Epithelial cell of prostate (primary cell): ENCODE results near the gene ADK.
"Not testable (repeated sequence)": the region's sequence is repeated elsewhere in the genome, so short reads cannot be mapped to it uniquely, and the experiment has no call there.

Experiments
- DNase-seq: peaks from one replicate; pipeline ENCODE4 v3.0.0-alpha.2; 2011; ENCODE audit warnings: low read depth, low spot score
- H3K27ac ChIP-seq: fragments of 450-650 bp; 2 replicates; pipeline ENCODE4 v1.5.1; 2017; ENCODE audit warnings: mild to moderate bottlenecking

The ADK gene

DNA sequence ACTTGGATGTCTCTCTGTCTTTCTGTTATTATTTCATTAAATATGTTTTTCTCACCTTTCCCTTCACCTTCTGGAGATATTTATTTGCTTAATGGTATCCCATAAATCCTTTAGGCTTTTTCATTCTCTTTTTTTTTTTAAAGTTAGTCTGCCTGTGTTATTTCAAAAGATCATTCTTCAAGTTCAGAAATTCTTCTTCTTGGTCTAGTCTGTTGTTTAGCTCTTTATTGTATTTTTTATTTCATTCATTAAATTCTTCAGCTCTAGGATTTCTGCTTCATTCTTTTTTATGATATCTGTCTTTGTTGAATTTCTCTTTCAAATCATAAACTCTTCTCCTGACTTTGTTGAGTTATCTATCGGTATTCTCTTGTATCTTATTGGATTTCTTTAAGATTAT, 363.3 kb downstream of the ADK start:
- H3K27ac ChIP-seq, result no peak overlapping the region
- DNase-seq, result no peak

DNA sequence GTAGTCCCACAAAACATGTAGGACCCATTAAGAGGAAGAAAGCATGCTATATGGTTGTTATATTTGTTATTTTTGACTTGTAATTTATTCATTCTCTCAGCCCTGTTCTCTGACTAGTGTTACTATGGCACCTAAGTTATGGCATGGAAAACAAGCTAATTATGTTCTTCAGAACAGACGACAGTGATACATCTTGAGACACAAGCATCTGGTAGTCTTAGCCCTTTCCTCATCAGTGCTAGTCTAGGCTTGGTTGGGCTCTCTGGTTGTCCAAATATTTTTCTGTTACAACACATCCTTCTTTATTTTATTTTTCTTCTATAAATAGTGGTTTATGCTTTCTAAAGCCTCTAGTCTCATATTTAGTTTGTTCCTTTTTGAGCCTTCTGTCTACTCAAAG, 367.0 kb downstream of the ADK start:
- no peak for DNase-seq
- H3K27ac ChIP-seq, result no peak overlapping the region

DNA sequence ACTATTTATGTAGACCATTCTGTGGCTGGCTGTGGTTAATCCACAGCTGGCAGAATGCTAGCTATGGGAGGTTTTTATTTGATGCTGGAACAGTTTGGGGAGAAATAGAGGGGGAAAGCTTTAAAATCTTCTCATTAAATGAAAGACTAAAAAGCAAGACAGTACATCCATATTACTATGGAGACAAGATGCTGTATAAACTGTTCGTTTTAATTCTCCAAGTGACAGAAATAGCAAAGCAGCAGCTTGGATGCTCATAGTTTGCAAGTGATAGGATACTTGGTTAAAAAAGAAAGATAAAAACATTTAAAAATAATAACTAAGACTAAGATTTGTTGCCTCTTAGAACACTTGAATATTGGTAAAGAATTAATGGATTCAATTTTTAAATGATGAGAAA, 370.5 kb downstream of the ADK start:
- no peak overlapping the region for H3K27ac ChIP-seq
- DNase-seq, result no peak

DNA sequence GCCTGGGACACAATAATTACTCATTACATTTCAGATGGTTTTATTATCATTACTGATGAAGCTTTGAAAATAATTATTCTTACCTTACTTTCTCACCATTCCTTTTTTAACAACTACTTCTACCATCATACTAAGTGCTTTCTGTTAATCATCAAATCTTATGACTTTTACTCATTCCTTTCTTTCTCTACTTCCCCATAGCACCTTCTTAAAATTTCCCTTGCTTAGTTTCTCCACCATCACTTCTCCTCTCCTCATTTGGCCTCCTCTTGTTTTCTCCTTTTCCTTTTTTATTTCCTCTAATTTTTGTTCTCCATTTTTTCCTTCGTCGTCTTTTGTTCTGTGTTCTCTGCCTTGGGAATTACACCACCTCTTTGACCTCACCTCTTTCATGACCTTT, 372.2 kb downstream of the ADK start:
- no peak for DNase-seq
- no peak overlapping the region for H3K27ac ChIP-seq

DNA sequence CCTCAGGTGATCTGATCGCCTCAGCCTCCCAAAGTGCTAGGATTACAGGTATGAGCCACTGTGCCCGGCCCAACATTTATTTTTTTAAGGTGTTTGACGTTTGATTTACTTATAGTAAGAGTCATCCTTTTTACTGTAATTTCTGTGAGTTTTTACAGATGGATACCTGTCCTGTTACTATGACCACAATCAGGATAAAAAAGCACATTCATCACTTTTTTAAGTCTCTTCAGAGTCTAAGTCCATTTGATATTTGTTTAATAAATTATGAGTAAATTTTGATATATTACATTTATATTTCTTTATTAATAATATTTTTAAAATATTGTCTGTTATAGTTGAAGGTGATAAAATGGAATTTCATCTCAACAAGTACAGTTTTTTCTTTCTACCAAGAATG, 374.9 kb downstream of the ADK start:
- H3K27ac ChIP-seq, result no peak overlapping the region
- DNase-seq, result no peak

DNA sequence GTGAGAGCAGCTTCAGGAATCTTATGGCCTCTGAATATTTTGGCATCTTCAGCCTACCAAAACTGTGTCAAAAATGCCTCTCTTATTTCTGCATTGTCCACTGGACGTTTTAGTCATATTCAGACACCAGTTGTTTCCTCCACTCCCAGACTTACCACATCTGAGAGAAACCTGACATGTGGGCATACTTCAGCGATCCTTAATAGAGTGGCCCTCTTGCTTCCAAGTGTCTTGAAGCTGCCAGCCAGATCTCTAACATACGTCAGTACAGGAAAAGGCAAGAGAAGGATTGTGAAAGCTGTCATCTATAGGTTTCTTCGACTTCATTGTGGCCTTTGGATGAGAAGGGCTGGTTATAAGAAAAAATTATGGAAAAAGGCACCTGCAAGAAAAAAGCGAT, 376.6 kb downstream of the ADK start:
- H3K27ac ChIP-seq, DNase-seq: not testable (repeated sequence)

DNA sequence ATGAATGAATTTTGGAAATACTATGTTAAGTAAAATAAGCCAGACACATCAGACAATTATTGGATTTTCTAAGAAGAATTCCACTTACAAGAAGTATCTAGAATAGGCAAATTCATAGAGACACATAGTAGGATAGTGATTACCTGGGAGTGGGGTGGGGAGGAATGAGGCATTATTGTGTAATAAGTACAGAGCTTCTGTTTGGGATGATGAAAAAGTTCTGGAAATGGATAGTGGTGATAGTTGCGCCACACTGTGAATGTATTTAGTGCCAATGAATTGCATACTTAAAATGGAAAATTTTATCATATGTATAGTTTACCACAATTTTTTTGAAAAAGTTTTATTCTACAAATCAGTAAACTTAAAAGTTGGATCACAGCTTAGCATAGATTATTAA, 378.2 kb downstream of the ADK start:
- H3K27ac ChIP-seq, result no peak overlapping the region
- no peak for DNase-seq

DNA sequence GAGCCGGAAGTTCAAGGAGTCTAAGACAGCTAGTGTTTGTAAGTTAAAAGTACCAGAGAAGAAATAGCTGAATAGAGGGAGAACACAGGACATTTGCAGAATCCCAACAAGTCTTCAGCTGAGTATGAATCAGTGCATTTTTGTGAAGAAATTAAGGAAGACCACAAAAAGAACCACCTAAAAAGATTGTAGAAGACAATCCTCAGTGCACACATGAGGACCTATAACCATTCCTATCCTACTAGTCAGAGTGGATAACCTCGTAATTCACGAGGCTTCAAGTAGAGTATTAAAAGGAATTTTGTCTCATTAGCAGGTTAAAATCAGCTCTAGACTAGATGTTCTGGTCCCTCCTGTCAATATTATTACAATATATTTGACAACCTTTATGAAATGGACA, 380.0 kb downstream of the ADK start:
- no peak overlapping the region for H3K27ac ChIP-seq
- DNase-seq, result no peak

DNA sequence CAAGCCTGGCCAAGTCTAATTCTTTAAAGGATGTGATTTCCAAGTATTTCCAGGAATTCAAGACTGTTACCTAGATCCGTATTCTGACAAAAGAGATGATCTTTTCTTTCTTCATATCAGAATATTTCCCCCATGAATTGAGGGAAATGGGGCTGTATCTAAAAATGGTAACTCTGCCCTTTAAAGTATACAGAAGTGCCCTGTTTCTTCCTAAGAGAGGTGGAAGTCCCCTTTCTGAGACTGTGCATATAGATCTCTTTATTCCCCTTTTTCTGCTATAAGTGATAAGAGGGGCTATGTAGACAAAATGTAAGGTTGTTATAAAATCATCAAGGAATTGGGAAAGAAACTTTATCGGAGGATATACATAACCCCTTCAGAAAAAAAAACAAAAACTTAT, 388.3 kb downstream of the ADK start:
- no peak for DNase-seq
- H3K27ac ChIP-seq, result no peak overlapping the region

DNA sequence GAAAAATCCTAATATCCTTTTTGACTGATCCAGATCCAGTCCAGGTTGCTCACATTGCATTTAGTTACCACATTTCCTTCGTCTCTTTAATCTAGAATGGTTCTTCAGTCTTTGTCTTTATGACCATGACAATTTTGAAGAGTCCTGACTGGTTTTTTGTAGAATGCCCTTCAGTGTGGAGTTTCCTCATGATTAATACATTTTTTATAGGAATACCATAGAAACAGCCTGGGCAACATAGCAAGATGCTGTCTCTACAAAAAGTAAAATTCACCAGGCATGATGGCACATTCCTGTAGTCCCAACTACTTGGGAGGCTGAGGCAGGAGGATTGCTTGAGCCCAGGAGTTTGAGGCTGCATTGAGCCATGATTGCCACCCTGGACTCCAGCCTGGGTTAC, 390.4 kb downstream of the ADK start:
- H3K27ac ChIP-seq, result no peak overlapping the region

DNA sequence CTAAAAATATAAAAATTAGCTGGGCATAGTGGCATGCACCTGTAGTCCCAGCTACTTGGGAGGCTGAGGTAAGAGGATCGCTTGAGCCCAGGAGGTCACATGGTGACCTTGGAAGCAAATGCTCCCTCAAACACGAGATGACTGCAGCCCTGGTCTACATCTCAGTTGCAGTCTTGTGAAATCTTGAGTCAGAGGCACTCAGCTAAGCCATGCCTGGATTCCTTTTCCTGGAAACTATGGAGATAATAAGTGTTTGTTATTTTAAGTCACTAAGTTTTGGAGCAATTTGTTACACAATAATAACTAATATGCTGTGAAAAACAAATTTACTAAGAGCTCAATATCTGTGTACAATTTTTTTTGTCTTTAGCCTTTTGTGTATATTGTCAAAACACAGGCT, 391.1 kb downstream of the ADK start:
- no peak overlapping the region for H3K27ac ChIP-seq

More for the DNA sequence above, 390.4 kb downstream of the ADK start:
- no peak for DNase-seq

DNA sequence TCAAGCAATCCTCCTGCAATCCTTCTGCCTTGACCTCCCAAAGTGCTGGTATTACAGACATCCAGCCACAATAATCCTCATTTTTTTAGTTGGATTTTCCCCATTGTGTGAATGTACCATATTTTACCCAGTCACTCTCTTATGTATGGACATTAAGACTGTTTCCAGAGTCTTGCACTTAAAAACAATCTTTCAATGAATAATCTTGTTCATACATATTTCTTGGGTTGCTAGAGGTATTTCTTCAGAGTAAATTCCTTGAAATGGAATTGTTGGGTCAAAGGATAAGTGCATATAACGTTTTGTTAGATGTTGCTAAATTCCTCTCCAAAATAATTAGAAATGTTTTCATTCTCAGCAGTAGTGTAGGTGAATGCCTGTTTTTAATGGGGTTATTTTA, 392.3 kb downstream of the ADK start:
- no peak for DNase-seq
- H3K27ac ChIP-seq, result no peak overlapping the region

More for the DNA sequence above, 391.1 kb downstream of the ADK start:
- DNase-seq, result no peak

DNA sequence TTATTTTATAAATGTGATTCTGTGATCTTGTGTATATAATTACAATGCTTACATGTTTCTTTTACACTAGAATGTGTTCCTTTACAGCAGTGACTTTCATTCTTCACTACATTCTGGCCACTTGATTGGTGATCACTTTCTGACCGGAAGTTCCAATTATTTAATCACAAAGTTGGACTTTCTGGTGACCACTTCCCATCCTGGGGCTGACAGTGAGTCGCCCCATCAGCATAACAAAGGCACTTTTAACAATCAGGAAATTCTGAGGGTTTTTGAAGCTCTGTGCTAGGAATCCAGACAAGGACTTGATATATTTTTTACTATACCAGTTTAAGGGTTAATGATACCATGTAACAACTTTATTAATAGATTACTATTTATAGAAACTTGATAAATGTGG, 393.1 kb downstream of the ADK start:
- DNase-seq, result no peak
- no peak overlapping the region for H3K27ac ChIP-seq

DNA sequence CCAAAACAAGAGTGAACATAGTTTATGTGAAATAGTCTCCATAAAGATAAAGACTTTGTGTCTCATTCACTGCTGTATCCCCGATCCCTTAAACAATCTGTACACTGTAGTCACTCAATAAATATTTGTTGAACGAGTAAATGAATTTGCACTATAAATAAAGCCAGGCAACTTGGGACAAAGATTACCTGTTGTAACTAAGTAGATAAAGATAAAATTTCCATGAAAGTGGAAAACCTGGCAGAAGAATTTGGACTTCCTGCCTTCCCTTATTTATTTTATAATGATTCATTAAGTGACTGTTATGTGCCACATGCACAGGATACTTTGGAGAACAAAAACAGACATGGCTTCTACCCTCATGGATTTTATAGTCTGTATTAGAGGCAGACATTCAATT, 397.7 kb downstream of the ADK start:
- DNase-seq, result no peak
- H3K27ac ChIP-seq, result no peak overlapping the region

DNA sequence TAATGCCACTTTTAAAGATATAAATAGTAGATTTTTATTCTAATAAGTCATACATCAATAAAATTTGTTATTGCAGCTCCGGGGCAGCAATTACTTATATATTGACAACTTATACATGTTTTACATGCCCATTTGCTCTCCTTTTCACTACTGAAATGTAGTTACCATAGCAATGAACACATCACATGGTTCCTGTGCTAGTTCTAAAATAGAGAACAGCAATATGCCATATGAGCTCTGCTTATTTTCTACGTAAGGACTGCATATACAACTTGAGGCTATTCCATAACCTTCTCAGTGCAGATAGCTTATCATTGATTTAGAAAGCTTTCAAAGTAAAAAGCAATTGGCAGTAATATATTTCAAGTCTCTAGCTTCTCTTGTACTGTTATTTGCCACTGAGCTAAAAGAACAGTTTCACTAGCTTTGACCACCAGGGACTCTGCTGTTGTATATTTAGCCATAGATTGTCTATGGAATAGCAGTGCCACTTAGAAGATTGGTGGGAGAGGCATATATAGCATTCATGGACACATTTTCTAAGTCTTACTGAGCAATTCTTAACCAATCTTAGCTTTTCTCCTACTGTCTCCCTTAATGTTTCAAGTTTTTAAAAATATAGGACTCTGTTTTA, 405.2 kb downstream of the ADK start:
- DNase-seq, result no peak
- no peak overlapping the region for H3K27ac ChIP-seq

DNA sequence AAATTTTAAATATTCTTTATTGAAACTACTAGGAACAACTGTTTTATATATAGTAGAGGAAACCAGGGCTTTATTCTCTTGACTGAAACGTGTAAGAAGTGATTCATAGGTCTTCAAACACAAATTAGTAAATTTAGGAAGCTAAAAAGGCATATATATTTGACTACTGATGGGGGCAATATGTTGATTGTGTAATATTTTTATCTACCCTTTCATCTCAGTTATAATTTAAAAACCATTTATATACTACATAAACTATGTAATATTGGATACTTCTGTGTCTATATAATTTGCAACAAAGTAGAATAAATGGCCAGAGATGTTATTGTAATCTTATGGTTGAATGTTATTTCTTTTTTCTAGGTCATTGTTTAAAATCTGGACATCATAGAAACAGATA, 406.1 kb downstream of the ADK start:
- DNase-seq, result no peak
- H3K27ac ChIP-seq, result no peak overlapping the region

DNA sequence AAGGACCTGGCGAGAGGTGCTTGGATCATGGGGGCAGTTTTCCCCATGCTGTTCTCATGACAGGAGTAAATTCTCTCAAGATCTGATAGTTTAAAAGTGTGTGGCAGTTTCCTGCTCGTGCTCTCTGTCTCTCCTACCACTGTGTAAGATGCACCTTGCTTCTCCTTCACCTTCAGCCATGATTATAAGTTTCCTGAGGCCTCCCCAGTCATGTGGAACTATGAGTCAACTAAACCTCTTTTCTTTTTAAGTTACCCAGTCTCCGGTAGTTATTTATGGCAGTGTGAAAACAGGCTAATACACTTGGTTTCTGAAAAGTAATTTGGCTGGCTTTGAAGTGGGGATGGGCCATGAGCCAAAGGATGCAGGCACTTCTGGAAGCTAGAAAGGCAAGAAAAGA, 407.4 kb downstream of the ADK start:
- no peak overlapping the region for H3K27ac ChIP-seq
- DNase-seq, result no peak

DNA sequence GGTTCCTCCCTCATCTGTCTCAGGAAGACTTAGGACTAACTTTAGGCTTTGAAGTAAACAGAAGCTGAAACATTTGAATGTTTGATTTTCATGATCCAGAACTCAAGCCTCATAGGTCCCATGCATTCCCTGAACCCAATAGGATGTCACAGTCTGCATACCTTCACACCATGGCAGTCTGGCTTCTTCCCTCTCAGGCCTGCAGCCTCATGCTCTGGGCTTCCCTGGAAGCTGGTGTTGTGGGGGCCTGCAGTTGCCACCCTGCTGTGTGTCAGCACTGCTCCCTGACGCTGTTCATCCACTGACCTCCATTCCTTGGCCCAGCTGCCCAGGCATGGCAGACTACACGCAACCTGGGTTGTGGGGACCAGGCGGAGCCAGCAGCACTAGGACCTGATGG, 407.9 kb downstream of the ADK start:
- no peak for DNase-seq
- H3K27ac ChIP-seq, result no peak overlapping the region

DNA sequence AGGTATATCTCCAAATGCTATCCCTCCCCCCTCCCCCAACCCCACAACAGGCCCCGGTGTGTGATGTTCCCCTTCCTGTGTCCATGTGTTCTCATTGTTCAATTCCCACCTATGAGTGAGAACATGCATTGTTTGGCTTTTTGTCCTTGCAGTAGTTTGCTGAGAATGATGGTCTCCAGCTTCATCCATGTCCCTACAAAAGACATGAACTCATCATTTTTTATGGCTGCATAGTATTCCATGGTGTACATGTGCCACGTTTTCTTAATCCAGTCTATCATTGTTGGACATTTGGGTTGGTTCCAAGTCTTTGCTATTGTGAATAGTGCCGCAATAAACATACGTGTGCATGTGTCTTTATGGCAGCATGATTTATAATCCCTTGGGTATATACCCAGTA, 417.9 kb downstream of the ADK start:
- not testable (repeated sequence) for DNase-seq, H3K27ac ChIP-seq

DNA sequence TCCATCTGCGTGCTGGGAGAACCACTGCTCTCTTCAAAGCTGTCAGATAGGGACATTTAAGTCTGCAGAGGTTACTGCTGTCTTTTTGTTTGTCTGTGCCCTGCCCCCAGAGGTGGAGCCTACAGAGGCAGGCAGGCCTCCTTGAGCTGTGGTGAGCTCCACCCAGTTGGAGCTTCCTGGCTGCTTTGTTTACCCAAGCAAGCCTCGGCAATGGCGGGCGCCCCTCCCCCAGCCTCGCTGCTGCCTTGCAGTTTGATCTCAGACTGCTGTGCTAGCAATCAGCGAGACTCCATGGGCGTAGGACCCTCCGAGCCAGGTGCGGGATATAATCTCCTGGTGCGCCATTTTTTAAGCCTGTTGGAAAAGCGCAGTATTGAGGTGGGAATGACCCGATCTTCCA, 422.5 kb downstream of the ADK start:
- not testable (repeated sequence) for DNase-seq, H3K27ac ChIP-seq

DNA sequence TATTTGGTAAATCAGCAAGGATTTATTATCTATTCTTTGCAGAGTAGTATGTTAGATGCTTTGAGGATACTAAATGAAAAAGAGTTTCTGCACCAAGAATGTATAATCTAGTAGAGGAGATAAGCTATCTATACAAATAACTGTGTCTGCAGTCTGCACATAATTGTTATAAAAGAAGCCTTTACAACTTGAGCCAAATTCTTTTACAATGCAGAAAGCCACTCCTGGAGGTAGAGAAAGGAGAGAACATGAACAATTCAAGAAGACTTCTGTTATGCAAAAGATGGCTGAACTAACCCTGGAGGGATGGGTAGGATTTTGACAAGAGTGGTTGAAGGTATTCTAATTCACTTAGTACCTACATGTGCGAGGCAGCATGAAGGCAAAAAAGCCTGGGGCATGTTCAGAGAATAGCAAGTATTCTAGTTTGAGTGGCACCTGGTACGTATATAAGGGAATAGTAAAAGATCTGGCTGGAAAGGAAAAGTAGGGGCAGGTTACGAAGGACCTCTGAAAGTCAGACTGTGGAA, 424.2 kb downstream of the ADK start:
- DNase-seq, result no peak
- H3K27ac ChIP-seq, result no peak overlapping the region

DNA sequence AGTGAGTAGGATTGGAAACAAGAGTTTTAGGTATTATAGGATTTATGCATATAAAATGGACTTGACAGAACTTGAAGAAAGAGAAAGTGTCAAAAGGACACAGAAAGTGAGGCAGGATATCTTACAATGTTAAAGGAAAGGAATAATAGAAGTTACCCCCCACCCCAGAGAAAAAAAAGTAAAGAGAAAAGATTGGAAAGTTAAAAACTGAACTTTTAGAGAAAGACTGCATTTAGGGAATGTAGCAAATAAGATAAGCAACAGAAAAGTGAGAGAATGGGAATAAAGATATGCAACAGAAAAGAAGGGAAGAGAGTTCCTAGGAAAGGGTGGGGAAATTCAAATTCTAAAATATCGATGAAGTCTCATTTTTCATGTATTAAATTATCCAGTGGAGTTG, 424.9 kb downstream of the ADK start:
- no peak for DNase-seq
- H3K27ac ChIP-seq, result no peak overlapping the region

DNA sequence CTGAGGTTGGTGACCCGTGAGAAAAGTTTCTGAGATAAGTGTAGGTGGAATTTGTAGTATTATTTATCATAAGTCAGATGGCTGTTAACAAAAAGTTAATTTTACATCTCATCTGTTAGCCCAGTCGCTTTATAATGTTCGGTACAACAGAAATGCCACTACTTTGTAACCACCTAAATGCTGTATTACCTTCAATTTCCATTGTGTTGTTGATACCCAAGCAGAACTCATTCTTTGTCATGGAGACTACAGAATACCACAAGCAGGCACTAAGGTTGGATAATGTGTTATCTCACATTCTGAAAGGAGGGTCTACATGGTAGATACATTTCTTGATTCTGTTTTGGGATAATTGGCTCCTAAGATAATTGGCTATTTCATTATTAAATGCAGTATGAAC, 425.6 kb downstream of the ADK start:
- H3K27ac ChIP-seq, result no peak overlapping the region

More for the DNA sequence above, 425.6 kb downstream of the ADK start:
- DNase-seq, result no peak
